Calu3 (cell line): ENCODE measurements around the gene FAM131C. TPM values are rescaled to one million over a fixed set of nuclear protein-coding genes. Genes with fewer than 3 reads are reported as not detected.
A peak's percentile ranks its signal among the peaks of the same experiment; 100 is the strongest.

ENCODE experiments used
- Bru-seq: library from RNA; stranded (reverse); fragments of 400-500 nt; gene quantifications from one replicate; lab custom pipeline; 2021; lab: Mats Ljungman, UMichigan
- BruChase-seq, 2 experiments: library from RNA; stranded (reverse); fragments of 400-500 nt; gene quantifications; one replicate each; lab custom pipeline; 2021; lab: Mats Ljungman, UMichigan
- BruUV-seq: library from RNA; stranded (reverse); fragments of 400-500 nt; replicated peaks from 2 replicates; lab custom pipeline; 2021; lab: Mats Ljungman, UMichigan
- CTCF ChIA-PET: fragments of 300-600 bp; sonication (Branson Sonifier 250); formaldehyde crosslinking; loops from one replicate; lab custom pipeline; 2022; ENCODE audit warnings: antibody characterized with exemption; lab: Charles Lee
- DNase-seq: peaks from one replicate; pipeline ENCODE4 v3.0.0; 2022
- H3K27ac Mint-ChIP-seq: one replicate; pipeline ENCODE4 v1.8.0; 2022; ENCODE audit warnings: mixed read lengths; ENCODE audit not compliant: unreplicated experiment
- H3K27me3 Mint-ChIP-seq: one replicate; pipeline ENCODE4 v1.8.0; 2022; ENCODE audit warnings: mixed read lengths; ENCODE audit not compliant: unreplicated experiment
- H3K36me3 Mint-ChIP-seq: one replicate; pipeline ENCODE4 v1.8.0; 2022; ENCODE audit warnings: mild to moderate bottlenecking, moderate library complexity, mixed read lengths; ENCODE audit not compliant: insufficient read depth, unreplicated experiment
- H3K4me1 Mint-ChIP-seq: one replicate; pipeline ENCODE4 v1.8.0; 2022; ENCODE audit warnings: mild to moderate bottlenecking, low read depth, mixed read lengths; ENCODE audit not compliant: unreplicated experiment
- H3K4me3 Mint-ChIP-seq: one replicate; pipeline ENCODE4 v1.8.0; 2022; ENCODE audit warnings: mild to moderate bottlenecking, low read depth, moderate library complexity, mixed read lengths; ENCODE audit not compliant: unreplicated experiment
- H3K9me3 Mint-ChIP-seq: one replicate; pipeline ENCODE4 v1.8.0; 2022; ENCODE audit warnings: low read depth, mixed read lengths; ENCODE audit not compliant: unreplicated experiment
- CTCF ChIP-seq: fragments of 200-600 bp; IDR thresholded peaks from one replicate; pipeline ENCODE4 v1.8.0; 2022; ENCODE audit warnings: antibody characterized with exemption; ENCODE audit not compliant: unreplicated experiment
- intact Hi-C: fragments of 100-400 bp; cut with micrococcal nuclease; formaldehyde crosslinking; loops from one replicate; pipeline ENCODE4 v1.10.0; 2022; ENCODE audit not compliant: unreplicated experiment
- long read RNA-seq: library from polyadenylated mRNA; stranded (forward); transcript quantifications from one replicate; pipeline ENCODE4 v2.0.0, GENCODE V29; 2022
- total RNA-seq: library from RNA; stranded (reverse); gene quantifications from 2 replicates; pipeline ENCODE4 v1.2.3, GENCODE V29; 2022

The FAM131C gene
- total RNA-seq: 0.93 and 0.94 TPM in 2 replicates
- percentile 24 among the genes with signal in this experiment for Bru-seq, nascent RNA
- percentile 14 among the genes with signal in this experiment for BruChase-seq, experiment 1, labeled RNA remaining after a 6-hour chase
- percentile 12 among the genes with signal in this experiment for BruChase-seq, experiment 2, labeled RNA remaining after a 2-hour chase
- long read RNA-seq, partial matches to known transcripts: 0 of 4 reads
- long read RNA-seq, other reads (novel, unspliced or antisense): 0 of 4 reads

DNA sequence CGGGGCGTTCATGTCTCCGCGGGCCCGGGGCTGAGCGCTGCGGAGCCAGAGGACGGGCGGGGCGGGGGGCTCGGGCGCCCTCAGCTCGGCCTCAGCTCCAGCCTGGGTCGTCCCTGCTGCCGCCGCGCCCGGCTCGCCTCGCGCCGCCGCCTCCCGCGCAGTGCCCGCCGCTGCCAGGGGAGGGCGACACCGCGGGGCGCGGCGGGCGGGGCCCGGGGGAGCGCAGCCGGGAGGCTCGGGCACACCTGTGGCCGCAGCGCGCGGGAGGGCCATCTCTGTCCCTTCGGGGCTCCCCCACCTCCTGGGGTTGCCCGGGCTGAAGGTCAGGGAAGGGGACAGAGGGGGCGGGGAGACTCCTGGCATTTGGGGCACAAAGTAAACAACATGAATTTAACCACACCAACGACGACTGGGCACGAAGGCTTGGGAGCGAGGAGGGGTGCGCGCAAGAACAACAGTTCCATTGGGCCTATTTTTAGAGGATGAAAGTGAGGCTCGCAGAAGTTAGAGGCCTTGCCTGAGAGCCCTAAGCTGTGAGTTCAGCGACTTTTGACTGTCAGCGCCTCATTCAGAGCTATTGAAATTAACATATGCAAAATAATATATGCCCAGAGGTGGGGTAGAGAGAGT, at the start of gene FAM131C:
FAM131C (minus strand) TSS at position 162 of the 630 bp plus-strand sequence. CDS start 209 bp downstream, outside the sequence.
- DNase-seq: peak; percentile 51
- Mint-ChIP-seq H3K4me1 (peaks cover 18% of the 10 kb centered on the region), H3K27ac (peak within 1 kb of the TSS; percentile 82), H3K36me3 (no peaks in the 10 kb centered on the region), H3K4me3 (peak within 1 kb of the TSS; percentile 52), H3K27me3 (no peaks in the 10 kb centered on the region), H3K9me3 (no peaks in the 10 kb centered on the region)
- TF ChIP-seq CTCF: no peak
- no TSS peak for BruUV-seq
- intact Hi-C loops: no loop called here
- CTCF ChIA-PET: interaction anchor here (0.6 kb wide), 1 partner anchor 291 kb away, joined by 3 read pairs; no protein-coding TSS in a partner anchor

DNA sequence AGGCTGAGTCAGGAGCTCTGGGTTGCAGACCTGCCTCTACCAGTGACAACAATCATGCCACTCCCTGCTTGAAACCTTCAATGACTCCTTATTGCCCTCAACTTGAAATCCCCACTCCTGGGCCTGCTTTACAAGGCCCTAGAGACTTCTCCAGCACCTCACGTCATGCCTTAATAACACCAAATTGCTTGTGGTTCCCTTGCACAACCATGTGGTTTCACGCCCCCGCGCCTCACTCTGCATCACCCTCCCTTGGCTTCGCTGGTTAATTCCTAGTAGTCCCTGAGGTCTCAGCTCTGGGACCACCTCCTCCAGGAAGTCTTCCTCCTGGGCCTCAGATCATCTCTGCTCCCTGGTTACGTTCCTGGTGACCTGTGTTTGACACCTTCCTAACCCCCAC, 49.5 kb upstream of the FAM131C start:
- no TSS peak for BruUV-seq
- Mint-ChIP-seq H3K36me3 (peaks cover 83% of the 10 kb centered on the region), H3K9me3 (no peaks in the 10 kb centered on the region), H3K4me1 (peaks cover 10% of the 10 kb centered on the region), H3K4me3 (peak overlapping the region; percentile 32), H3K27ac (peak overlapping the region; percentile 88), H3K27me3 (no peaks in the 10 kb centered on the region)
- DNase-seq: no peak
- CTCF ChIA-PET: no interaction called here
- TF ChIP-seq CTCF: no peak
- intact Hi-C loops: no loop called here

DNA sequence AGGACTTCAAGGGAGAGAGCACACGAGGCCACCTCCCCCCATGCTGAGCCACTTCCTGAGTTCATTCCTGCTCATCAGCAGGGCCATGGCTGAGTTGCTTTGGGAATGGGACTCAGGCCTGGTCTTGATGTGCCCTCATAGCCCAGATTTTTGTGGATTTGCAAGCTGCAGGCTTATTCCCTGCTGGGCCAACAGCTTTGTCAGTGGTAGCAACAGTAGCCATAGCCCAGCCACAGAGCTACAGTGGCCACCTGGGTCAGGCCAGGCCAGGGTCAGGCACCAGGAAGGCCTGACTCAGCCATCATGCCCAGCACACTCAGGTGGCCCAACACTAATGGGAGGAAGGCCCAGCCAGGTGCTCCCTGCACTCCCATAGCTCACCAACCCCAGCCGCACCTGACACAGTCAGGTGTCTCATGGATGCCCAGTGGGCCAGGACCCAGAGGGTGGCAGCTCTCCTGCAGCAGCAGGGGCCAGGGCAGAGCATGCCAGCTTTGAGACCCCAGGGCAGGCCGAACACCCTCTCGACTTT, 49.0 kb upstream of the FAM131C start:
- no peak for DNase-seq
- peaks cover 81% of the 10 kb centered on the region for H3K36me3 Mint-ChIP-seq
- peak overlapping the region; percentile 32 for H3K4me3 Mint-ChIP-seq
- H3K9me3 Mint-ChIP-seq: no peaks in the 10 kb centered on the region
- intact Hi-C loops: no loop called here
- no TSS peak for BruUV-seq
- H3K27ac Mint-ChIP-seq: peak overlapping the region; percentile 88
- no peak for TF ChIP-seq CTCF
- CTCF ChIA-PET: interaction anchor here (0.6 kb wide), 1 partner anchor 53 kb away, joined by 3 read pairs; no protein-coding TSS in a partner anchor
- peaks cover 10% of the 10 kb centered on the region for H3K4me1 Mint-ChIP-seq
- H3K27me3 Mint-ChIP-seq: no peaks in the 10 kb centered on the region

DNA sequence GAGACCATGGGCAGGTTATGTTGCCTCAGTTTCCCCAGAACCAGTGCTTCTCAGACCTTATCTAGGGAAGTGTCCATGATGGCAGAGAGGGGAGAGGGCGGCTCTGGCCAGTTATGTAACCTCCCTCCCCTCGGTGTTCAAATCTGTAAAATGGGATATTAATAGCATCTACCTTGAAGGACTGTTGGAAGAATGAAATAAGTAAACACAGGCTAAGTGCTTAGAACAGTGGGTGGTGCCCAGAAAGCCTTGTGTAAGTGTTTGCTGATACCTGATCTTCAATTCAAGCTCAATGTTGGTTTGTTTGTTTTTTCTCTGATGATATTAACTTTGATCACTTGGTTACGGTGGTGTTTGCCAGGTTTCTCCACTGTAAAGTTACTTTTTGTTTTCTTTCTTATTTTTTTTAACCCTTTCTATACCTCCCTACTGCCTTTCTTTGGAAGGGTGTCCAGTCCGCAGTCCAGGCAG, 47.5 kb upstream of the FAM131C start:
- no peak for DNase-seq
- peaks cover 71% of the 10 kb centered on the region for H3K36me3 Mint-ChIP-seq
- intact Hi-C loops: no loop called here
- CTCF ChIA-PET: interaction anchor here (1.5 kb wide), 1 partner anchor 15 kb away, joined by 3 read pairs; no protein-coding TSS in a partner anchor
- no peak overlapping the region for H3K4me3 Mint-ChIP-seq
- no peaks in the 10 kb centered on the region for H3K9me3 Mint-ChIP-seq
- no peak for TF ChIP-seq CTCF
- no TSS peak for BruUV-seq
- H3K4me1 Mint-ChIP-seq: peaks cover 10% of the 10 kb centered on the region
- H3K27ac Mint-ChIP-seq: no peak overlapping the region
- no peaks in the 10 kb centered on the region for H3K27me3 Mint-ChIP-seq
